ENCODE data around the gene IGF2.

IGF2 gene

GRCh38 chr11:2153581-2154194 lies 14.5 kb upstream of the IGF2 start:
- no peak for DNase-seq (ENCODE audit: low read depth)

- DNase-seq (ENCODE audit: low read depth) = no peak
These were observed 12.5 kb upstream of the IGF2 start for GRCh38 chr11:2151500-2152257.

- DNase-seq (ENCODE audit: low read depth) = no peak
These were observed 11.0 kb upstream of the IGF2 start for GRCh38 chr11:2149864-2150847.

DNA sequence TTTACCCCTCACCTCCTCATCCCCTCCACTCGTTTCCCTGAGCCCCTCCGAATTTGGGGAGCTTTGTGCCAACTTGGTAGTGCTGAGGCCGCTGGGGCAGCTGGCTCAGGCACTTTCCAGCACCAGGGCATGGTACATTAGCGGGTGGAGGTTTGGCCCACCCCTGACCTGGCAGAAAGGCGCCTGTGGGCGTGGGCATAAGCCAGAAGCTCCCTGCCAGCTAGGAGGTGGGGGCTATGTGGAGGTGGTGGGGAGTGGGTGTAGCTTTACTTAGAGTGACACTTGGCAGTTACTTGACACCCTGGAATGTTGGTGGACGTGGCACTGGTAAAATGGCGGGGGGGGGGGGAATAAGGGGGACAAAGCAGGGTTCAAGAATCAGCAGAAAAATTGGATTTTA lies 10.3 kb upstream of the IGF2 start:
- DNase-seq (ENCODE audit: low read depth) = no peak

GRCh38 chr11:2148595-2148994 lies 9.4 kb upstream of the IGF2 start:
- DNase-seq (ENCODE audit: low read depth) = no peak

DNA sequence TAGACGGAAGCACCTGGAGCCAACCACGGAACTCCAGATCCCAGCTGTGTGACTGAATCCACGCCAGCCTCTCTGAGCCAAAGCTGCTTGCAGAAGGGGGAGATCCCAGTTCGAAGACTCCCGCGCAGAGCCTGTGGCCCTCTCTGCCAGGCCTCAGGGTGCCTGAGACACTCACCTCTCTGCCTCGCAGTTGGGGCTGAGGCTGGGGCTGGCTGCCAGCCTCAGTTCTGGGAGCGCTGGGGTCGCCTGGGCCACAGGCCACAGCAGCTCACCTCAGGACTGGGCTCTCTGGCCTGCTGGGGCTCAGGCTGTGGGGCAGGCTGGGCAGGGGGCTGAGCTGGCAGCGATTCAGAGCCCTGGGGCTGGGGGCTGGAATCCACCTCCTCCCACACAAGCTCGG lies 8.2 kb upstream of the IGF2 start:
- DNase-seq (ENCODE audit: low read depth) = no peak

DNA sequence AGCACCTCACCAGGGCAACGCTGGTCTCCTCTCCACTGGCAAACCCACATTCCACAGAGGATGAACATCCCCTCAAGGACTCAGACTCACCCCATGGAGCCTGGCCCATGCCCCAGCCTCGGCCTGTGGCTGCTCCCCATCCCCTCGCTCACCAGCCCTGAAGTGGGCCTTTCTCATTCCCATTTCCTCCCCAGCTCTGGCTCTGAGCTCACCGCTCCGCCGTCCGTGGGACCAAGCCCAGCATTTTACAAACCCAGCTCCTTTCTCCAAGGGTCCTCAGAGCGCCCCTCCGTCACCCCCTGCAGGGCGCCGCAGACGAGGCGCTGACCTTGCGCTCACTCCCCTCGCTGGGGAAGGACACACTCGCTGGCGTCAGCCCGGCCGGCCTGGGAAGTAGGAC lies 6.9 kb upstream of the IGF2 start:
- no peak for DNase-seq (ENCODE audit: low read depth)

DNA sequence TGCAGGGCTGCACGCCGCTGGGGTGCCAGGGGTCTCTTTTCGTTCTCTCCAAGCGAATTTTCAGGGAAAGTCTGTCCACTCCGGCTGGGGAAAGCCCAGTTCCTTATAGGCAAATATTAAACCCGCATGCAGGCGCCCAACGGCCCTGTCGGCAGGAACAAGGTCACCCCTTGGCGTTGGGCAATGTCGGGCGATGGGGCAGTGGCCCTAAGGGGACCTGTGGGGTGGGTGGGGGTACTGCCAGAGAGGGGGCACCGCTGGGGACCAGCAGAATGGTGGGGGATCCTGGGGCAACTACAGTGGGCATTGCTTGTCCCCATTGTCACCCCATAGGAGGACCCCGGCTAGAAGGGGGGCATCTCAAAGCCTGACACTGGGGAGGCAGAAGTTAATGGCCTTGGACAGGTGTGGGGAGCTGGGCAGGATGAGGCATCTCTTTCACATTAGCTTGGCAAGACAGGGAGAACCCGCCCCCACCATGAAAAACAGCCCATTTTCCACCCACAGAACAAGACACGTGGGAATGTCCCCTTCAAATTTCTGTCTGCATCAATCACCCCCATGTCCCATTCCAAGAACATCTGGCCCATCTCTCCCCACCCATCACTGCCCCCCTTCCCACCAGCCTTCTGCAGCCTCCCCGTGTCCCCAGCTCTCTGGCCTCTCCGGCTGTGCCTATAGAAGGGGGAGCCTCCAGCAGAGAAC lies 5.5 kb upstream of the IGF2 start:
- no peak for DNase-seq (ENCODE audit: low read depth)

DNA sequence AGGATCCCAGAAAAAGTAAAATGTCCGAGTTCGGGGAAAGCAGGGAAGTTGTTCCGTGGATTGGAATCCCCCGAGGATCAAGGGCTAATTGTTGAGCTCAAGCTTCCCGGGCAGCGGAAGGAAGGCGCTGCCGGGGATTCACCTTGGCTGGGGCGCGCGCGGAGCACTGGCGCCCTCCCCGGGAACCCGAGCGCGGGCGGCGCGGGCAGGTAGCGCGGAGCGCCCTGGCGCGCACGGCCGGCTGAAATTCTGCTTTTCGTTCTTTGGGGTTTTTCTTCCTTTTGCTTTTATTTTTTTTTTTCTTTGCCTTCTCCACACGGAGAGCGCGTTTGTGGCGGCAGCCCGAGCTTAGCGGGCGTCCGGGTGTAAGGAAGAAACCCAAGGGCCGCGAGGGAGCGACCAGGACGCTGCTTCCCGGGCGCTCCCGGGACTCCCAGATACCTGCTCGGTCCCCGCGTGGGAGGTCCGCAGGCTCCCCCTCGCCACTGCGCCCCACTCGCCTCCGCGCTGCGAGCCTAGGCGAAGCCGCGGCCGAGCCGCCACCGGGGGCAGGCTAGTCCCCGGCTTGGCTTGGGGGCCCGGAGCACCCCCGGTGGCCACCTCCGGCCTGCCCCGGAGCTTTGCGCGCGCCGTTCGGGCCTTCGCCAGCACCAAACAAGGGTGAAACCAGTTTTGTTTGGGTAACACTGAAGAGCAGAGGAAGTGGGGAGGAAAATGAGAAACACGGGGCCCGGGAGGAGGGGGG lies 4.8 kb upstream of the IGF2 start:
- DNase-seq (ENCODE audit: low read depth) = no peak

DNA sequence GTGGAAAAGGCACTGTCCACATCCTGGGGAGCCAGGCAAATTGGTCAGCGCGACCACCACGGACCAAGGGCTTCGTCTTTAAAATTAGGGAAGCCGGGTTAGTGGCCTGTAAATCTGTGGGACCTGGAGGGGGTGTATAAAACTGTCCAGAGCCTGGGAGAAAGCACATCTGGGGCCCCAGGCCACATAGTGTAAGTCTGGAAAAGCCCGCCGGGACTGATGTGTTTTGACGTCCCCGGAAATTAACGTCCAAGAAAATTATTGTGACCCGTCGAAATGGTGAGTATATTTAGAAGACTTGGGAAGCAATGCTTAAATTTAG lies 4.2 kb upstream of the IGF2 start:
- no peak for DNase-seq (ENCODE audit: low read depth)

DNA sequence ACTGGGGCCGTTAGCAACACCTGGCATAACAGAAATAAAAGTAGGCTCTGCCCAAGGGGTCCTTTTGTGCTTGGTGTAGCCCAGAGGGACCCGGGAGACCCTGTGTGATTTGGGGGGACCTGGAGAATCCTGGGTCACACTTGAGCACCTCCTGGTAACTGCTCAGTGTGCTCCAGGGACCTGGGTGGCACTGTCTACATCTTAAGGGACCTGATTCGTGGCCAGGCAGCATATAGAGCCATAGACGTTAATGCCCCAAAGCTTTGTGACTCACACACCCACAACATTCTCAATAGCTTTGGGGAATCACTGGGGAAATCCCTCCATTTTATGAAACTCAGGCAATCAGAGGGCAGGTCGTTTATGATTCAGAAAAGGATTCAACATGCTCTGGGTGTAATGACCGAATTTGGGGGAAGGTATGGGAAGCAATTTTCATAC lies 3.6 kb upstream of the IGF2 start:
- DNase-seq (ENCODE audit: low read depth) = no peak

DNA sequence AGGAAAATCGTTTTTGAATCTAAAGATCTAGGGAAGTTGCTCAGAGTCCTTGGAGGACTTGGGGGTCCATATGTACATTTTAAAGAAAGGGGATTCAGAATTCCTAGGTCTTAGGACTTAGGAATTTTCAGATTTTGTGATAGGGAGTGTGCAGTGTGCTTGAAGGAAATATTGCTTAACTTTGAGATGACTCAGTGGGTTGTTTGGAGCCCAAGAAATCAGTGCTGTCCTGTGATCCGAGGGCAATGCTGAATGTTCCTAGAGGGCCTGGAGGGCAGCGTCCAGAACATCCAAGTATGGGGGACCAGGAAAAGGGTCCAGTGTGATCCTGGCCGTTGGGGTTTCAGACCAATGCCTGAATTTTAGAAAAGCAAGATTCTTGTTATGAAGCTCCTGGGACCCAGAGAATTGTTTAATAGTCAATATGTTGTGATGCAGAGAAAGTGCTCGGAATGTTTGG lies 3.1 kb upstream of the IGF2 start:
- DNase-seq (ENCODE audit: low read depth) = no peak

GRCh38 chr11:2140411-2141400 lies 1.5 kb upstream of the IGF2 start:
- DNase-seq (ENCODE audit: low read depth) = no peak

DNA sequence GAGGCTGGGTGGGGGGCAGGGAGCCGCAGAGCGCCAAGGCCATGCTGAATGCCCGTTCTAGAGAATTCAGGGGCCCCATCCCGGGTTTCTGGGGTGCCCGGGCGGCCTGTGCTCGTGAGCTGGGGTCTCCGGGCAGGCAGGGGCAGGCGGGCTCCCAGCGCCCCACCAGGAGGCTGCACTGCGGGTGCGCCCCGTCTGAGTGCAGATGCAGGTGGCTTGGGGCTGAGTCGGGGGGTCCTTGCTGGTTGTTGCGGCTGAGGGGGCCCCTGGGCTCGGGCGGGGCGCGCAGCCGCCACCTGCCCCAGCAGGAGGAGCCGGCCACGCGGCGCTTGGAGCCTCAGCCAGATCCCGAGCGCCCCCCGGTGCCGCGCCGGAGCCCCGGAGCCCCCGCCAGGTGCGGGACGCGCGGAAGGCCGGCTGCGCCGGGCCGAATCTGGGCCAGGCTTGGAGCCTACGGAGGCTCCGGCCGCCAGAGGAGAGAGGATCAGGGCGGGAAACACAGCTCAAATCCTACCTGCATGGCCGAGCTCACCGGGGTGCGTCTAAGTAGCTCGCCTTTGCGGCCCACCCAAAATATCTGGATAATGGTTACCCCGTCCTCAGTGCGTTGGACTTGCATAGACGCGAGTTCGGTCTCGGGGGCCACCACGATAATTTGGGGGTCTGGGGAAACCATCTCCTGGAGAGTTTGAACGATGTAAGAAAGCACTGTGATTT lies 590 bp upstream of the IGF2 start:
- no peak for DNase-seq (ENCODE audit: low read depth)

GRCh38 chr11:2138431-2139122 lies 612 bp downstream of the IGF2 start:
- DNase-seq (ENCODE audit: low read depth) = no peak

DNA sequence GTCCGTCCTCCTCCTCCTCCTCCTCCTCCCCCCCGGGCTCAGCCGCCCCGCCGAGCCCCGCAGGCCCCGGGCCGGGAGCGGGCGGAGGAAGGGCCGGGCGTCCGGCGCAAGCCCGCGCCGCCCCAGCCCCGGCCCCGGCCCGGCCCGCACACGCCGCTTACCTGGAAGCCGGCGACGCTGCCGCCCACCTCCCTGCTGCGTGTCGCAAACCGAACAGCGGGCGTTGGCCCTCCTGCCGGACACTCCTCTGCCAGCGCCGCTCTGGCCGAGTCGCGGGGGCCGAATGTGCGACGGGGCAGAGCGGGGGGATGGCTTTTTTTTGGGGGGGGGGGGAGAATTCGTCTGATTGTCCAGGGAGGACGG lies 1.1 kb downstream of the IGF2 start:
- no peak for DNase-seq (ENCODE audit: low read depth)

- DNase-seq (ENCODE audit: low read depth) = no peak
These were observed 1.8 kb downstream of the IGF2 start for GRCh38 chr11:2137202-2138067.

- no peak for DNase-seq (ENCODE audit: low read depth)
These were observed 2.3 kb downstream of the IGF2 start for GRCh38 chr11:2136952-2137201.
